ENCODE results near the gene KCNT2.
A peak's percentile ranks its signal among the peaks of the same experiment; 100 is the strongest.

The KCNT2 gene

DNA sequence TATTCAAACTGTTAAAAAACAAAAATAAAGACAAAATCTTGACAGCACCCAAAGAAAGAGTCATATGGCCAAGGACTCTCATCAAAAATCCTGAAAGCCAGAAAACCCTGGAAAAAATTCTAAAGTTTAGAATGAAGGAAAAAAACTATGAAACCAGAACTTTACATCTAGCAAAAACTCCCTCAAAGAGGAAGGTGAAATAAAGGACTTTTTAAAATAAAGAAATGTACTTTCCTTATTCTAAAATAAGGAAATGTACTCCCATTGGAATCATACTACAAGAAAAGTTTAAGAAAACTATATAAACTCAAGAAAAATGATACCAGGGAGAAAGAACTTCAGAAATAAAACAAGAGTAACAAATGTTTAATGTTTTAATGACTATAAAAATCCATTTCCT, 206.3 kb downstream of the KCNT2 start:
- Histone ChIP-seq H3K4me1 (ENCODE audit: low read length) (no peaks in the 10 kb centered on the region), H3K27me3 (ENCODE audit: low read depth, low read length) (no peaks in the 10 kb centered on the region), H4K20me1 (ENCODE audit: insufficient read depth, low read length) (no peaks in the 10 kb centered on the region), H3K9ac (ENCODE audit: low read length) (no peak overlapping the region), H3K9me3 (ENCODE audit: insufficient read depth, low read length) (no peaks in the 10 kb centered on the region), H2AFZ (ENCODE audit: low read depth, low read length) (no peak overlapping the region), H3K4me2 (ENCODE audit: low read length) (no peak overlapping the region), H3K4me3 (ENCODE audit: low read length) (no peak overlapping the region), H3K36me3 (replicated peaks; ENCODE audit: low read depth, low read length) (no peaks in the 10 kb centered on the region), H3K79me2 (ENCODE audit: low read length) (no peaks in the 10 kb centered on the region), H3K27ac (ENCODE audit: low read length) (no peak overlapping the region)
- no peak for TF ChIP-seq EZH2phosphoT487 (IDR thresholded peaks at IDR 0.05; ENCODE audit: low read depth)
- TF ChIP-seq, protein P1, sequence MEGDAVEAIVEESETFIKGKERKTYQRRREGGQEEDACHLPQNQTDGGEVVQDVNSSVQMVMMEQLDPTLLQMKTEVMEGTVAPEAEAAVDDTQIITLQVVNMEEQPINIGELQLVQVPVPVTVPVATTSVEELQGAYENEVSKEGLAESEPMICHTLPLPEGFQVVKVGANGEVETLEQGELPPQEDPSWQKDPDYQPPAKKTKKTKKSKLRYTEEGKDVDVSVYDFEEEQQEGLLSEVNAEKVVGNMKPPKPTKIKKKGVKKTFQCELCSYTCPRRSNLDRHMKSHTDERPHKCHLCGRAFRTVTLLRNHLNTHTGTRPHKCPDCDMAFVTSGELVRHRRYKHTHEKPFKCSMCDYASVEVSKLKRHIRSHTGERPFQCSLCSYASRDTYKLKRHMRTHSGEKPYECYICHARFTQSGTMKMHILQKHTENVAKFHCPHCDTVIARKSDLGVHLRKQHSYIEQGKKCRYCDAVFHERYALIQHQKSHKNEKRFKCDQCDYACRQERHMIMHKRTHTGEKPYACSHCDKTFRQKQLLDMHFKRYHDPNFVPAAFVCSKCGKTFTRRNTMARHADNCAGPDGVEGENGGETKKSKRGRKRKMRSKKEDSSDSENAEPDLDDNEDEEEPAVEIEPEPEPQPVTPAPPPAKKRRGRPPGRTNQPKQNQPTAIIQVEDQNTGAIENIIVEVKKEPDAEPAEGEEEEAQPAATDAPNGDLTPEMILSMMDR (IDR thresholded peaks at IDR 0.05; ENCODE audit: low read depth, low read length) = no peak

DNA sequence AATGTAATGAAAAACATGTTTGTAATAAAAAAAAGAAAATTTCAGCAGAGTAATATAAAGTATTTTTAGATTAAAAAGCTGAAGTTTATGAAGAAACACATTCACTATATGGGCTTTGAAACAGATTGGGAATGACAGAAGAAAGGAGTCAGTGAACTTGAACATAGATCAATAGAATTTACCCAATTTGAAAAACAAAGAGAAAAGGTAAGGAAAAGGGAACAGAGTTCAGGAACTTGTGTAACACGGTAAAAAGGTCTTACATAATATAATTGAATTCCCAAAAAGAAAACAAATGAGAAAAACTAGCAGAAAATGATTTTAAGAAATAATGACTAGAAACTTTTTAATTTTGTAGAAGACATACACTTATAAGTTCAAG, 206.8 kb downstream of the KCNT2 start:
- no peaks in the 10 kb centered on the region for H3K36me3 ChIP-seq (replicated peaks; ENCODE audit: low read depth, low read length)
- no peak overlapping the region for H3K4me2 ChIP-seq (ENCODE audit: low read length)
- no peak overlapping the region for H3K27ac ChIP-seq (ENCODE audit: low read length)
- no peak for TF ChIP-seq EZH2phosphoT487 (IDR thresholded peaks at IDR 0.05; ENCODE audit: low read depth)
- TF ChIP-seq, protein P1 (IDR thresholded peaks at IDR 0.05; ENCODE audit: low read depth, low read length) = no peak
- H2AFZ ChIP-seq (ENCODE audit: low read depth, low read length) = no peak overlapping the region
- no peaks in the 10 kb centered on the region for H4K20me1 ChIP-seq (ENCODE audit: insufficient read depth, low read length)
- no peaks in the 10 kb centered on the region for H3K79me2 ChIP-seq (ENCODE audit: low read length)
- no peaks in the 10 kb centered on the region for H3K9me3 ChIP-seq (ENCODE audit: insufficient read depth, low read length)
- no peaks in the 10 kb centered on the region for H3K27me3 ChIP-seq (ENCODE audit: low read depth, low read length)
- H3K4me1 ChIP-seq (ENCODE audit: low read length) = no peaks in the 10 kb centered on the region
- no peak overlapping the region for H3K9ac ChIP-seq (ENCODE audit: low read length)
- no peak overlapping the region for H3K4me3 ChIP-seq (ENCODE audit: low read length)

DNA sequence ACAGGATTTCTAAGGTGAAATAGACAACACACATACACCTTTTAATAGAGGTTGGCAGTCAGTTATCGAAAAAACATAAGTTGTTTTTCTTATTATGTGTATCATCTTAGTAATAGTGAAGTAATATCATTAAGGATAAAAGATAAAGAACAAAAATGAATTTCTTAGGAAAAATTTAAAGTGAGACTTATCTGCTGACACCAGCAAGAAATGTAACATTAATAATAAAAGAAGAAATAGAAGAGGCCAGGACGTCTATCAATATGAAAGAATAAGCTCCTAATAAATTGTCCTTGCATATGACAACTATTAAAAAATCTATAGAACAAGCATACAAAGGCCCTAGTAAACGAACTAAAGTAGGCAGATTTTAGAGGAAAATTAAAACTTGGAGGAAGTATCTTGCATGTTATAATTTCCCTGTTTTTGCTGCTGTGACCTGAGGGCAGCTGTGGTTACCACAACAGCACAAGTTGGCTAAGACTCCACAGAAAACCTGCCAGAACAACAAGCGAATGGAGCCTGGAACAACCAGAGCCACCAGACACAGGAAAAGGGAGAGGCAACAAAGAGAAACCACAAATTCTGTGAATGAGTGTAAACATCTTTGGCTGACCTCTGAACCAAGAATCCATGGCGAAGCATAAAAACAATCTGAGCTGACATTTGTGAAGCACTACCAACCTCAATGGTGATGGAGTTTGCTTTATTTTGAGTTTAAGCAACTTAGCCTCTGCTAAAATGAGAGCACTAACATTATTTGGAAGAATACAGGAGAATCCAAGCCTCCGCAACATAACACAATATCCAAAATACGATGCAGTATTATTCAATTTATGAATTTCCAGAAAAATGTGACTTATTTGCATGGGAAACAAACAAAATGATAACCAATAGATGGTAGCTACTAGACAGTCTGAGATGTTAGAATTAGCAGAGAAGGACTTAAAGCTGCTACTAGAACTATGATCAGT, 207.5 kb downstream of the KCNT2 start:
- no peak overlapping the region for H3K27ac ChIP-seq (ENCODE audit: low read length)
- H3K27me3 ChIP-seq (ENCODE audit: low read depth, low read length) = no peaks in the 10 kb centered on the region
- no peaks in the 10 kb centered on the region for H4K20me1 ChIP-seq (ENCODE audit: insufficient read depth, low read length)
- no peak overlapping the region for H3K9ac ChIP-seq (ENCODE audit: low read length)
- TF ChIP-seq EZH2phosphoT487 (IDR thresholded peaks at IDR 0.05; ENCODE audit: low read depth) = no peak
- H3K4me3 ChIP-seq (ENCODE audit: low read length) = no peak overlapping the region
- H3K79me2 ChIP-seq (ENCODE audit: low read length) = no peaks in the 10 kb centered on the region
- no peaks in the 10 kb centered on the region for H3K36me3 ChIP-seq (replicated peaks; ENCODE audit: low read depth, low read length)
- H2AFZ ChIP-seq (ENCODE audit: low read depth, low read length) = no peak overlapping the region
- H3K4me1 ChIP-seq (ENCODE audit: low read length) = no peaks in the 10 kb centered on the region
- H3K9me3 ChIP-seq (ENCODE audit: insufficient read depth, low read length) = no peaks in the 10 kb centered on the region
- H3K4me2 ChIP-seq (ENCODE audit: low read length) = no peak overlapping the region

DNA sequence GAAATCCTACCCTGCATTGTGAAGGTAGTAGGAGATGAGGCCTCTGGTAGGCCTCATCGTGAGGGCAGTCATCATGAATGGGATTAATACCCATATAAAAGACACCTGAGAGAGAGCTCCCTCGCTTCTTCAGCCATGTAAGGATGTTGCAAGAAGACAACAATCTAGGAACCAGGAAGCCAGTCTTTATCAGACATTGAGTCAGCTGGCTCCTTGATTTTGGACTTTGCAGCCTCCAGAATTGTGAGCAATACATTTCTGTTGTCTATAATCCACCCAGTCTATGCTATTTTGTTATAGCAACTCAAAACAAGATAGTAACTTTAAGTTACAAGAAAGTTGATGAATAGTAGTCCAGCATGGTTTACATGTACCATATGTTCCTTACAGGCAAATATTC, 208.5 kb downstream of the KCNT2 start:
- Histone ChIP-seq H3K4me3 (ENCODE audit: low read length) (no peak overlapping the region), H3K4me2 (ENCODE audit: low read length) (no peak overlapping the region), H4K20me1 (ENCODE audit: insufficient read depth, low read length) (no peaks in the 10 kb centered on the region), H3K9me3 (ENCODE audit: insufficient read depth, low read length) (no peaks in the 10 kb centered on the region), H3K79me2 (ENCODE audit: low read length) (no peaks in the 10 kb centered on the region), H3K36me3 (replicated peaks; ENCODE audit: low read depth, low read length) (no peaks in the 10 kb centered on the region), H3K27me3 (ENCODE audit: low read depth, low read length) (no peaks in the 10 kb centered on the region), H3K9ac (ENCODE audit: low read length) (no peak overlapping the region), H2AFZ (ENCODE audit: low read depth, low read length) (peak overlapping the region; percentile 9; the same call in 1 of the 2 replicates), H3K4me1 (ENCODE audit: low read length) (no peaks in the 10 kb centered on the region), H3K27ac (ENCODE audit: low read length) (no peak overlapping the region)
- no peak for TF ChIP-seq EZH2phosphoT487 (IDR thresholded peaks at IDR 0.05; ENCODE audit: low read depth)

DNA sequence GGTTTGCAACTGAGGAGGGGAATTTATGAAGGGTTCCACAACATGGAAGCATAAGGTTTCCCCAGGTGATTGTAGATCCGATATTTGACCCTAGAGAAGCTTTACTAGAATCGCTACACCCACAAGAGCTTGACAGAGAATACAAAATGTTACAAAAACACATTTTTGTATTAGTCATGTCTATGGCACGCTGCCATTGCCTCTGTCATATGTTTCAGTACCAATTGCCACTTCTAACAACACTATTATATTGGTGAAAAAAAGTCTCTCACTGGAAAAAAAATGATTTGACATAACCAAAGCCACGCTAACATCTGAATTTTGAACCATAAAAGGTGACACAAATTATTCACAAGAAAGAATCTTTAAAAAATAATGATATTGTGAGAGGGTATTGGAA, 214.5 kb downstream of the KCNT2 start:
- Histone ChIP-seq H3K4me3 (ENCODE audit: low read length) (no peak overlapping the region), H3K9me3 (ENCODE audit: insufficient read depth, low read length) (no peaks in the 10 kb centered on the region), H3K36me3 (replicated peaks; ENCODE audit: low read depth, low read length) (no peaks in the 10 kb centered on the region), H3K27ac (ENCODE audit: low read length) (no peak overlapping the region), H3K27me3 (ENCODE audit: low read depth, low read length) (no peaks in the 10 kb centered on the region), H2AFZ (ENCODE audit: low read depth, low read length) (no peak overlapping the region), H3K9ac (ENCODE audit: low read length) (no peak overlapping the region), H3K4me2 (ENCODE audit: low read length) (no peak overlapping the region), H3K79me2 (ENCODE audit: low read length) (no peaks in the 10 kb centered on the region), H4K20me1 (ENCODE audit: insufficient read depth, low read length) (no peaks in the 10 kb centered on the region), H3K4me1 (ENCODE audit: low read length) (no peaks in the 10 kb centered on the region)
- TF ChIP-seq, protein P1 (IDR thresholded peaks at IDR 0.05; ENCODE audit: low read depth, low read length) = no peak
- no peak for TF ChIP-seq EZH2phosphoT487 (IDR thresholded peaks at IDR 0.05; ENCODE audit: low read depth)

Measured in OCI-LY3 (cell line).